Cardiac muscle cell (in vitro differentiated cells and primary cell): ENCODE measurements around the gene UGT2A1. TPM values are rescaled to one million over a fixed set of nuclear protein-coding genes. Genes with fewer than 3 reads are reported as not detected.
"Not testable (repeated sequence)": the region's sequence is repeated elsewhere in the genome, so short reads cannot be mapped to it uniquely, and the experiment has no call there.

ENCODE experiments used
- DNase-seq, 2 donors: peaks; one replicate each; pipeline versions ENCODE4 v3.0.0 to v3.0.0-alpha.2; 2010 to 2017; ENCODE audit warnings: low read depth in 1 of 2, low spot score in 1 of 2
- H3K27ac ChIP-seq: fragments of 200-600 bp; sonication (generic); 2 replicates; pipeline ENCODE4 v1.5.1; 2016
- H3K27me3 ChIP-seq: fragments of 200-600 bp; sonication (generic); 2 replicates; pipeline ENCODE4 v1.6.0; 2016; ENCODE audit warnings: control low read depth
- H3K36me3 ChIP-seq: fragments of 200-600 bp; sonication (generic); 2 replicates; pipeline ENCODE4 v1.5.1; 2016; ENCODE audit warnings: control low read depth
- H3K4me1 ChIP-seq: fragments of 200-600 bp; sonication (generic); 2 replicates; pipeline ENCODE4 v1.8.1; 2017; ENCODE audit warnings: low read depth, mild to moderate bottlenecking, mixed run types
- H3K4me3 ChIP-seq: fragments of 200-600 bp; sonication (generic); 2 replicates; pipeline ENCODE4 v1.5.1; 2016; ENCODE audit warnings: mild to moderate bottlenecking
- H3K9me3 ChIP-seq: fragments of 200-600 bp; sonication (generic); 2 replicates; pipeline ENCODE4 v1.5.1; 2017; ENCODE audit warnings: low read depth, mild to moderate bottlenecking, control low read depth
- polyA plus RNA-seq: library from polyadenylated mRNA; unstranded; fragments of >200 nt; fragmentation: Nextera tagmentation; extraction: Ambion mirVana; gene quantifications from 2 replicates; pipeline ENCODE4 v1.2.1, GENCODE V29; 2016
- total RNA-seq: library from RNA; depleted of rRNA; stranded (reverse); fragments of >200 nt; gene quantifications from 2 replicates; pipeline ENCODE4 v1.2.3, GENCODE V29; 2016
- TF ChIP-seq, protein P1 (sequence below): IDR thresholded peaks from 2 replicates; pipeline ENCODE4 v1.5.1; 2012; ENCODE audit warnings: low read depth, mild to moderate bottlenecking, low read length

UGT2A1 gene
- total and polyA plus RNA-seq, 2 experiments from 2014 or later, result not detected

DNA sequence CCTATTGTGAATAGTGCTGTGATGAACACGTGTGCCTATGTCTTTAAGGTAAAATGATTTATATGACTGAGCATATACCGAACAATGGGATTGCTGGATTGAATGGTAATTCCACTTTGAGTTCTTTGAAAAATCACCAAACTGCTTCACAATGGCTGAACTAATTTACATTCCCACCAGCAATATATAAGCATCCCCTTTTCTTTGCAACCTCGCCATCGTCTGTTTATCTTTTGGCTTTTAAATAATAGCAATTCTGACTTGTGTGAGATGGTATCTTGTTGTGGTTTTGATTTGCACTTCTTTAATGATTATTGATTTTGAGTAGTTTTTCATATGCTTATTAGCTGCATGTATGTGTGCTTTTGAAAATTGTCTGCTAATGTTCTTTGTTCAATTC lies 31.8 kb upstream of the UGT2A1 start:
- Histone ChIP-seq H3K36me3 (no peaks in the 10 kb centered on the region), H3K4me1 (no peaks in the 10 kb centered on the region), H3K4me3 (no peak overlapping the region), H3K9me3 (no peaks in the 10 kb centered on the region), H3K27ac (no peak overlapping the region), H3K27me3 (no peaks in the 10 kb centered on the region)
- DNase-seq, result no peak
- TF ChIP-seq, protein P1, sequence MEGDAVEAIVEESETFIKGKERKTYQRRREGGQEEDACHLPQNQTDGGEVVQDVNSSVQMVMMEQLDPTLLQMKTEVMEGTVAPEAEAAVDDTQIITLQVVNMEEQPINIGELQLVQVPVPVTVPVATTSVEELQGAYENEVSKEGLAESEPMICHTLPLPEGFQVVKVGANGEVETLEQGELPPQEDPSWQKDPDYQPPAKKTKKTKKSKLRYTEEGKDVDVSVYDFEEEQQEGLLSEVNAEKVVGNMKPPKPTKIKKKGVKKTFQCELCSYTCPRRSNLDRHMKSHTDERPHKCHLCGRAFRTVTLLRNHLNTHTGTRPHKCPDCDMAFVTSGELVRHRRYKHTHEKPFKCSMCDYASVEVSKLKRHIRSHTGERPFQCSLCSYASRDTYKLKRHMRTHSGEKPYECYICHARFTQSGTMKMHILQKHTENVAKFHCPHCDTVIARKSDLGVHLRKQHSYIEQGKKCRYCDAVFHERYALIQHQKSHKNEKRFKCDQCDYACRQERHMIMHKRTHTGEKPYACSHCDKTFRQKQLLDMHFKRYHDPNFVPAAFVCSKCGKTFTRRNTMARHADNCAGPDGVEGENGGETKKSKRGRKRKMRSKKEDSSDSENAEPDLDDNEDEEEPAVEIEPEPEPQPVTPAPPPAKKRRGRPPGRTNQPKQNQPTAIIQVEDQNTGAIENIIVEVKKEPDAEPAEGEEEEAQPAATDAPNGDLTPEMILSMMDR, result no peak

DNA sequence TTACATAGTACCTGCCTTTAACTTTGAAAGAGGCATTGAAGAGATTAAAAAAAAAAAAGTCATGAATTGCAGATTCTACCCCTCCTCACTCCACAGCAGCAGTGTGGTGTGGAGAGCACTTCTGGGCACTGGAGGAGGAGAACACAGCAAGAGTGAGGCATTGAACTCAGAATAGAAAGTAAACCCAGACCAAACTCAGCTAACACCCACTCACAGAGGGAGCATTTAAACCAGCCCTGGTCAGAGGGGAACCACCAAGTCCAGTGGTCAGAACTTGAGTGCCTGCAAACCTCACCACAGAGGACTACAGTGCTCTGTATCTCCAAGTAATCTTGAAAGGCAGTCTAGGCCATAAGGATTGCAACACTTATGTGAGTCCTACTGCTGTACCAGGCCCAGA lies 15.6 kb upstream of the UGT2A1 start:
- Histone ChIP-seq H3K4me1 (no peaks in the 10 kb centered on the region), H3K36me3 (no peaks in the 10 kb centered on the region), H3K4me3 (no peak overlapping the region), H3K27me3 (no peaks in the 10 kb centered on the region), H3K9me3 (no peaks in the 10 kb centered on the region), H3K27ac (no peak overlapping the region)
- DNase-seq, result no peak
- TF ChIP-seq, protein P1, result no peak

DNA sequence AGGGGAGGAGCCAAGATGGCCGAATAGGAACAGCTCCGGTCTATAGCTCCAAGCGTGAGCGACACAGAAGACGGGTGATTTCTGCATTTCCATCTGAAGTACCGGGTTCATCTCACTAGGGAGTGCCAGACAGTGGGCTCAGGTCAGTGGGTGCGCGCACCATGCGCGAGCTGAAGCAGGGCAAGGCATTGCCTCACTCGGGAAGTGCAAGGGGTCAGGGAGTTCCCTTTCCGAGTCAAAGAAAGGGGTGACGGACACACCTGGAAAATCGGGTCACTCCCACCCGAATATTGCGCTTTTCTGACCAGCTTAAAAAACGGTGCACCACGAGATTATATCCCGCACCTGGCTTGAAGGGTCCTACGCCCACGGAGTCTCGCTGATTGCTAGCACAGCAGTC lies 11.0 kb upstream of the UGT2A1 start:
- H3K27me3 ChIP-seq, H3K36me3 ChIP-seq, H3K4me3 ChIP-seq, H3K27ac ChIP-seq, DNase-seq, H3K9me3 ChIP-seq, H3K4me1 ChIP-seq: not testable (repeated sequence)

DNA sequence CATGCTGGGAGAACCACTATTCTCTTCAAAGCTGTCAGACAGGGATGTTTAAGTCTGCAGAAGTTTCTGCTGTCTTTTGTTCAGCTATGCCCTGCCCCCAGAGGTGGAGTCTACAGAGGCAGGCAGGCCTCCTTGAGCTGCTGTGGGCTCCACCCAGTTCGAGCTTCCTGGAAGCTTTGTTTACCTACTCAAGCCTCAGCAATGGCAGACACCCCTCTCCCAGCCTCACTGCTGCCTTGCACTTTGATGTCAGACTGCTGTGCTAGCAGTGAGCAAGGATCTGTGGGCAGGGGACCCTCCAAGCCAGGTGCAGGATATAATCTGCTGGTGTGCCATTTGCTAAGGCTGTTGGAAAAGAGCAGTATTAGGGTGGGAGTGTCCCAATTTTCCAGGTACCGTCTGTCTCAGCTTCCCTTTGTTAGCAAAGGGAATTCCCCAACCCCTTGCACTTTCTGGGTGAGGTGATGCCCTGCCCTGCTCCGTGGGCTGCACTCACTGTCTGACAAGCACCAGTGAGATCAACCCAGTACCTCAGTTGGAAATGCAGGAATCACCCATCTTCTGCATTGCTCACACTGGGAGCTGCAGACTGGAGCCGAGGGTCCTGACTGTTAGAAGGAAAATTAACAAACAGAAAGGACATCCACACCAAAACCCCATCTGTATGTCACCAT lies 8.2 kb upstream of the UGT2A1 start:
- H3K27me3 ChIP-seq, H3K27ac ChIP-seq, H3K36me3 ChIP-seq, DNase-seq, H3K4me1 ChIP-seq, H3K9me3 ChIP-seq, H3K4me3 ChIP-seq: not testable (repeated sequence)

DNA sequence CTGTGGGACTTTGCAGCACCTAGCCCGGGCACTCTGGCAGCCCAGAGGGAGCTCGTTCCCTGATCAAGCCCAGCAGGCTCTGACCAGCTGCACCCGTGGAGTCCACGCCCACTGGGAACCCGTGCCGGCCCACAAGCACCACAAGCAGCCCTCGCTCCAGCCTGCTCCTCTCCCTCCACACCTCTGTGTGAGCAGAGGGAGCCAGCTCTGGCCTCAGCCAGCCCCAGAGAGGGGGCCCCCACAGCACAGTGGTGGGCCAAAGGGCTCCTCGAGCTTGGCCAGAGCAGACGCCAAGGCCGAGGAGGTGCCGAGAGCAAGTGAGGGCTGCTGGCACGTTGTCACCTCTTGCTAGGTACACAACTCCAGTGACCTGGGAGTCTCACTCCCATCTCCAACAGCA lies 5.1 kb upstream of the UGT2A1 start:
- TF ChIP-seq, protein P1, result no peak
- Histone ChIP-seq H3K27ac (no peak overlapping the region), H3K36me3 (no peaks in the 10 kb centered on the region), H3K9me3 (no peaks in the 10 kb centered on the region), H3K4me1 (no peaks in the 10 kb centered on the region), H3K27me3 (no peaks in the 10 kb centered on the region), H3K4me3 (no peak overlapping the region)
- no peak for DNase-seq

GRCh38 chr4:69656653-69657158 lies 3.7 kb upstream of the UGT2A1 start:
- H3K27me3 ChIP-seq, result no peaks in the 10 kb centered on the region
- no peak overlapping the region for H3K27ac ChIP-seq
- TF ChIP-seq, protein P1, result no peak
- no peaks in the 10 kb centered on the region for H3K4me1 ChIP-seq
- H3K36me3 ChIP-seq, result no peaks in the 10 kb centered on the region
- no peak overlapping the region for H3K4me3 ChIP-seq
- H3K9me3 ChIP-seq, result no peaks in the 10 kb centered on the region
- DNase-seq, result no peak

DNA sequence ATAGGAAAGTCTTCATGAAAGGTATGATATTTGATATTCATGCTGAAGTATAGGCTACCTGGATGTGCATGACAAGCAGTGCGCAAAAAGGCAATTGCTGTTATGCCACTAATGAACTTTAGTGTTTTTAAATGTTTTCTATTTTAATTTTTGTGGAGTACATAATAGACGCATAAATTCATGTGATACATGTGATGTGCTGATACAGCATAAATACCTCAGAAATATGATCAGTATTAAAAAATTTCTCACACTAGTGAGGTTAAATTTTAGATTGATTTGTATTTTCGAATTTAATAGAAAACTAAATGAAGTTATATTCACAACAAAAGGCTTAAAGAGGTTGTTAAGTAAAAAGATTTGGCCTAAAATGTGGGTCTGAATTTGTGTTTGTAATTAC lies 2.2 kb downstream of the UGT2A1 start:
- no peak for DNase-seq
- H3K27ac ChIP-seq, result no peak overlapping the region
- TF ChIP-seq, protein P1, result no peak
- no peaks in the 10 kb centered on the region for H3K9me3 ChIP-seq
- no peaks in the 10 kb centered on the region for H3K27me3 ChIP-seq
- H3K4me3 ChIP-seq, result no peak overlapping the region
- H3K4me1 ChIP-seq, result peaks cover 9% of the 10 kb centered on the region
- no peaks in the 10 kb centered on the region for H3K36me3 ChIP-seq
